WI38 (cell line): ENCODE data around the gene OSBPL9.
"Not testable (repeated sequence)": the region's sequence is repeated elsewhere in the genome, so short reads cannot be mapped to it uniquely, and the experiment has no call there.

Source experiments
- H3K4me3 ChIP-seq: 2 replicates; pipeline ENCODE4 v1.5.1; 2011; ENCODE audit warnings: low read depth, mild to moderate bottlenecking, control low read depth, low read length
- TF ChIP-seq, protein P1 (sequence below): IDR thresholded peaks from 2 replicates; pipeline ENCODE4 v1.5.1; 2012; ENCODE audit warnings: low read depth, mild to moderate bottlenecking, control low read depth, low read length

Gene OSBPL9

DNA sequence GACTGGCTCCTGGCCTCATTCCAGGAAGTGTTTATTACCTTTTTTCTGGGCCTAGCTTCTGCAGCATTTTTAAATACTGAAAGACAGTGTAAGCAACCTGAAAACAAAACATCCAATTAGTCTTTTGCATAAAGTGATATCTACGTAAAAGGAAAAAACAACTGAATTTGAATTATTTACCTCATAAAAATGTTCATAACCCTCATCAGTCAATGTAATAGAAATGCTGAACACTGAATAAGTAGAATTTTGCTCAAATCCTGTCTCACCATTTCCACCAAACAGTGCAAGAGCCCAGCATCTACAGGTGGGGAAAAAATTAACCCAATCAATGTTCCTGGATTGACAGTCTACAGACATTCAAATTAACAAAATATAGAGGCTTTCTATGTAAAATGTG, 197.6 kb downstream of the OSBPL9 start:
- TF ChIP-seq, protein P1, sequence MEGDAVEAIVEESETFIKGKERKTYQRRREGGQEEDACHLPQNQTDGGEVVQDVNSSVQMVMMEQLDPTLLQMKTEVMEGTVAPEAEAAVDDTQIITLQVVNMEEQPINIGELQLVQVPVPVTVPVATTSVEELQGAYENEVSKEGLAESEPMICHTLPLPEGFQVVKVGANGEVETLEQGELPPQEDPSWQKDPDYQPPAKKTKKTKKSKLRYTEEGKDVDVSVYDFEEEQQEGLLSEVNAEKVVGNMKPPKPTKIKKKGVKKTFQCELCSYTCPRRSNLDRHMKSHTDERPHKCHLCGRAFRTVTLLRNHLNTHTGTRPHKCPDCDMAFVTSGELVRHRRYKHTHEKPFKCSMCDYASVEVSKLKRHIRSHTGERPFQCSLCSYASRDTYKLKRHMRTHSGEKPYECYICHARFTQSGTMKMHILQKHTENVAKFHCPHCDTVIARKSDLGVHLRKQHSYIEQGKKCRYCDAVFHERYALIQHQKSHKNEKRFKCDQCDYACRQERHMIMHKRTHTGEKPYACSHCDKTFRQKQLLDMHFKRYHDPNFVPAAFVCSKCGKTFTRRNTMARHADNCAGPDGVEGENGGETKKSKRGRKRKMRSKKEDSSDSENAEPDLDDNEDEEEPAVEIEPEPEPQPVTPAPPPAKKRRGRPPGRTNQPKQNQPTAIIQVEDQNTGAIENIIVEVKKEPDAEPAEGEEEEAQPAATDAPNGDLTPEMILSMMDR, result no peak
- H3K4me3 ChIP-seq, result no peak overlapping the region

DNA sequence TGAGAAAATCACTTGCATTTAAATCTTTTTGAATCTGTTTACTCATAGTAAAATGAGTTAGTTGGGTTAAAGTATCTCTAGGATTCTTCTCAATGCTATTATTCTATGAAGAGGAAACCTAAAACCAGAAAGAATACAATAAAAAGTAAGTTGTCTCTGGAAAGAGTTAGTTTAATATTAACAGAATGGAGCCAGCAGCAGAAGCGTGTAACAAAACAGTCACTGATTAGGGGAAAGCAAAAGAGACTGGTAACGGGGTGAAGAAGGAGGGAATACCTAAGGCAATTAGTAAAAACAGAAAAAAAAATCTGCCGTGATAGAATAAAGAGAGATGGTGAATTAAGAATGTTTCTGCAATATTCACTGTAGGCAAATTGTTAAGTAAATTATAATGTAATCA, 201.6 kb downstream of the OSBPL9 start:
- no peak overlapping the region for H3K4me3 ChIP-seq
- TF ChIP-seq, protein P1, result no peak

DNA sequence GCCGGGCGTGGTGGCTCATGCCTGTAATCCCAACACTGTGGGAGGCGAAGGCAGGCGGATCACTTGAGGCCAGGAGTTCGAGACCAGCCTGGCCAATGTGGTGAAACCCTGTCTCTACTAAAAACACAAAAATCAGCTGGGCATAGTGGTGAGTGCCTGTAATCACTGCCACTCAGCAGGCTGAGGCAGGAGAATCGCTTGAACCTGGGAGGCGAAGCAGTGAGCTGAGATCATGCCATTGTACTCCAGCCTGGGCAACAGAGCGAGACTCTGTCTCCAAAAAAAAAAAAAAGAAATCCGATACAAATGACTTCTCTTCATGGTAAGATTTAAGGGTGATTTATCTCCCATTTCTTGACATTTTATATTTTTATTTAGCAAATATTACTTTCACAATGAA, 202.1 kb downstream of the OSBPL9 start:
- H3K4me3 ChIP-seq, result not testable (repeated sequence)

DNA sequence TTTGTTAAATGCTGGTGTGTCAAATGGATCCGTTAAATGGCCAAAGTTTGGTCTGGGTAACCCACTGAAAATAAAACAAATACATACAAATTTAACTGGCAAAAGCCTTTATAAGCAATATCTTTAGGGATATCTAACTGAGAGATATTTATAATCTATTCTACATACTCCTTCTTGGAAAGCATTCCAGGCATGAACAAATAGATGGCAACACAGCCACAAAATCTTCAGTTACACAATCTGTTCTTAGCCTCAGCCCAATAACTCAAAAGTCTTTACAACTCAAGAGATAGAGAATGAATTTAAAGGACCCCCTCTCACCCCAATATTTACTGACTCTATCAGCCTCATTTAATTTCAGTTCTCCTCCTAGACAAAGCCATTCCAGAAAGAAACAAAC, 202.9 kb downstream of the OSBPL9 start:
- TF ChIP-seq, protein P1, result no peak
- H3K4me3 ChIP-seq, result no peak overlapping the region

DNA sequence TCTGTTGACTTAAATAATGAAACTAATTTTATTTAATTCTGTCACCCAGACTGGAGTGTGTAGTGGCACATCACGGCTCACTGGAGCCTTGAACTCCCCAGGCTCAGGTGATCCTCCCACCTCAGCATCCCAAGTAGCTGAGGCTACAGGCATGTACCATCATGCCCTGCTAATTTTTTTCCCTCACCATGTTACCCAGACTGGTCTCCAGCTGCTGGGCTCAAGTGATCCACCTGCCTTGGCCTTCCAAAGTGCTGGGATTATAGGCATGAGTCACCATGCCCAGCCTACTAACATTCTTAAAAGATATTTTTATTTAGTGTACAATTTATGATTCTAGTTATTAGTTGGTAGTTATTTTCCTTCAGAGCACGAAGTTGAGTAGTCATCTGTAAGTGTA, 212.2 kb downstream of the OSBPL9 start:
- TF ChIP-seq, protein P1, result no peak
- H3K4me3 ChIP-seq, result no peak overlapping the region

DNA sequence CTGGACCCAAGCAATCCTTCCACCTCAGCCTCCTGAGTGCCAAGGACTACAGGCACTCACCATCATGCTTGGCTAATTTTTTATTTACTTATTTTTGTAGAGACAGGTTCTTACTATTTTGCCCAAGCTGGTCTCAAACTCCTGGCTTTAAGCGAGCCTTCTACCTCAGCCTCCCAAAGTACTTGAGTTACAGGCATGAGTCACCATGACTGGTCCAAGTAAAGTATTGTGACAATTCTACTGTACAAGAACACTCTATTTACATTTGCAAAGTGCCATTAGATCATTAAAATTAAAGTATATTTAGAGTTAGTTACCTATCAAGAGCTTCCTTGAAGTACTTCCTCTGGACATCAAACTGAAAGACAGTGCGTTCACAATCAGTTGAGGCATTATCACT, 216.8 kb downstream of the OSBPL9 start:
- no peak overlapping the region for H3K4me3 ChIP-seq
- TF ChIP-seq, protein P1, result no peak

DNA sequence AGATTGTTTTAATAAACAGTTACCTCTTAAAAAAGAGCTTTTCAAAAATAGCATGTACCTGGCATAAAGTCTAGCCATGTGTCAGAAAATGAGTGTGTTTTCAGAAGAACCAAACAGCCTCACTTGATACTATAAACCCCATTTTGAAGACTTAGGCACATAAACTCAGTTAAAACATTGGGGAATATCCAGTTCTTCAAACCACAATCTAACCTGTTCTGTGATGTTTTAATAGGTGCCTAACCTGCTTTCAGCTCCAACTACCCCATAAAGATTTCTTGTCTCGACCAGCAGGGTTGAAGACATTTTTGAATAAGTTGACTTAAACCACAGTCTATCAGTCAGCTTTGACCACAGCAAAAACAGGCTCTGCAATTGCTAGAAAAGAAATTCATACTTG, 220.4 kb downstream of the OSBPL9 start:
- H3K4me3 ChIP-seq, result no peak overlapping the region
- TF ChIP-seq, protein P1, result no peak
